ENCODE data around the gene QPRT. TPM values are rescaled to one million over a fixed set of nuclear protein-coding genes. Genes with fewer than 3 reads are reported as not detected.

The QPRT gene
- total and polyA plus RNA-seq, 2 of the 13 experiments (the other 11 are each of a cell fraction or from before 2014, with no cell fraction given): 130 to 218 TPM

- TF ChIP-seq ZNF34 (CRISPR knock-in tag; IDR thresholded peaks at IDR 0.05; ENCODE audit: borderline replicate concordance) (no peak), RBAK (CRISPR knock-in tag; IDR thresholded peaks at IDR 0.05) (no peak), ZNF749 (CRISPR knock-in tag; IDR thresholded peaks at IDR 0.05; ENCODE audit: borderline replicate concordance) (no peak), IKZF4 (CRISPR knock-in tag; IDR thresholded peaks at IDR 0.05; ENCODE audit: borderline replicate concordance, low read depth, not compliant biosample characterization) (no peak), ZNF205 (CRISPR knock-in tag; IDR thresholded peaks at IDR 0.05) (no peak), TP53 (CRISPR knock-in tag; conservative IDR thresholded peaks at IDR 0.05) (no peak), NCOR1 (IDR thresholded peaks at IDR 0.05; ENCODE audit: borderline replicate concordance, low read length) (no peak), GMEB1 (CRISPR knock-in tag; IDR thresholded peaks at IDR 0.05; ENCODE audit: borderline replicate concordance) (no peak), ZNF7 (CRISPR knock-in tag; IDR thresholded peaks at IDR 0.05) (no peak), ZNF781 (CRISPR knock-in tag; IDR thresholded peaks at IDR 0.05; ENCODE audit: borderline replicate concordance, not compliant biosample characterization) (no peak), RFX1 (IDR thresholded peaks at IDR 0.05) (no peak), KLF11 (CRISPR knock-in tag; IDR thresholded peaks at IDR 0.05) (no peak), GFI1 (CRISPR knock-in tag; IDR thresholded peaks at IDR 0.05; ENCODE audit: borderline replicate concordance) (peak; percentile 74), HNF1B (CRISPR knock-in tag; IDR thresholded peaks at IDR 0.05) (no peak), AHR (CRISPR knock-in tag; IDR thresholded peaks at IDR 0.05) (no peak), SIX4 (CRISPR knock-in tag; IDR thresholded peaks at IDR 0.05) (no peak), ZNF260 (CRISPR knock-in tag; IDR thresholded peaks at IDR 0.05; ENCODE audit: borderline replicate concordance, low read depth) (no peak), ZBTB37 (CRISPR knock-in tag; IDR thresholded peaks at IDR 0.05) (0 out of 2 replicates have a peak, but pooled peaks have one; percentile 25), ZNF784 (CRISPR knock-in tag; IDR thresholded peaks at IDR 0.05; ENCODE audit: borderline replicate concordance) (no peak), ATF5 (CRISPR knock-in tag; IDR thresholded peaks at IDR 0.05; ENCODE audit: low read depth) (no peak), ELF3 (CRISPR knock-in tag; IDR thresholded peaks at IDR 0.05) (0 out of 2 replicates have a peak, but pooled peaks have one; percentile 23)
These were observed 31.5 kb downstream of the QPRT start (continued) for GRCh38 chr16:29710227-29711219.
